Epithelial cell of proximal tubule (primary cell): ENCODE measurements around the gene LTBP4. TPM values are rescaled to one million over a fixed set of nuclear protein-coding genes. Genes with fewer than 3 reads are reported as not detected.

Experiments used
- DNase-seq: peaks from one replicate; pipeline ENCODE4 v3.0.0-alpha.2; 2011; ENCODE audit warnings: low read depth
- H3K4me3 ChIP-seq: 2 replicates; pipeline ENCODE4 v1.5.1; 2011; ENCODE audit warnings: low read depth, mild to moderate bottlenecking, low read length
- CTCF ChIP-seq: conservative IDR thresholded peaks from 2 replicates; pipeline ENCODE4 v1.5.1; 2012; ENCODE audit warnings: low read depth, mild to moderate bottlenecking, low read length
- total RNA-seq: library from RNA; depleted of rRNA; stranded (reverse); fragments of >200 nt; gene quantifications from 2 replicates; pipeline ENCODE4 v1.2.3, GENCODE V29; 2015

The LTBP4 gene
- total RNA-seq, 1 donor from 2014 or later: 149 TPM

GRCh38 chr19:40592170-40592569 lies 9.0 kb upstream of the LTBP4 start:
- no peak overlapping the region for H3K4me3 ChIP-seq
- DNase-seq: no peak
- TF ChIP-seq CTCF: no peak

DNA sequence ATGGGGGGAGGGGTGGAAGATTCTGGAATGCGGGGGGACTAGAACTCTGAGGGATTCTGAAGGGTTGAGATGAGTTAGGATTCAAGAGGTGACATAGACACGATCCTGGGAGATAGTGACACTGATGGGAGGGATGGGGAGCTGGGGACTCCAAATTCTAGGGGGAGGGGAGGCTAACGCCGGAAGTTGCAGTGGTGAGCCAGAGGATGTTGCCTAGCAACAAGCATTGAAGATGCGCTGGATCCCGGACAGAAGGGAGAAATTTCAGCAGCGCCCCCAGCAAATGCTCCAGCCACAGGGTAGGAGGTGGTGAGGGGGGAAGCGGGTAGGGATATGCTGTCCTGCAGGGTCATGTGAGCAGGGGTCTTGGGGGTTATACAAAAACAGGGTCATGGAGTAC lies 6.9 kb upstream of the LTBP4 start:
- DNase-seq: no peak
- no peak overlapping the region for H3K4me3 ChIP-seq
- no peak for TF ChIP-seq CTCF

DNA sequence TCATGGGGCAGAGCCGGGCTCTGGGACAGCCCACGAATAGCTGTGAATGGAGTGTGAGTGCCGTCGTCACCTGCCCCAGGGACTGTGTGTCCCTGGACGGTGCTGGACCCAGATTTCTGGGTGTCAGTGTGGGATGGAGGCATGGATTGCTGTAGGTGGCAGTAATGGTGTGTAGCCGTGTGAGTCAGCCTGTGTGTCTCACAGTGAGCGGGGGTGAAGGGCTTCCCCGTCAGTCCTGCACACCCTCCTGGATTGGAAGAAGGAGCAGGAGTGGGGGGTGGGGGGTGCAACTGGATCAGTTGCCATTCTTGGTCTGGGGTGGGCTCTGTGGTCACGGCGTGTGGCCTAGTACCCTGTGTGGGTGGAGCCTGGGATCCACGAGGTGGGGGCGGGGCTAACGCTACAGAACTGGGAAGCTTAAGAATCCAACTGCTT lies 6.5 kb upstream of the LTBP4 start:
- no peak overlapping the region for H3K4me3 ChIP-seq
- no peak for DNase-seq
- TF ChIP-seq CTCF: no peak

- DNase-seq: no peak
- no peak for TF ChIP-seq CTCF
- H3K4me3 ChIP-seq: peak overlapping the region; percentile 51
Measured at GRCh38 chr19:40596608-40597328, 4.4 kb upstream of the LTBP4 start.

- no peak for DNase-seq
- H3K4me3 ChIP-seq: peak overlapping the region; percentile 51
- TF ChIP-seq CTCF: no peak
Measured at GRCh38 chr19:40597329-40597838, 3.8 kb upstream of the LTBP4 start.

DNA sequence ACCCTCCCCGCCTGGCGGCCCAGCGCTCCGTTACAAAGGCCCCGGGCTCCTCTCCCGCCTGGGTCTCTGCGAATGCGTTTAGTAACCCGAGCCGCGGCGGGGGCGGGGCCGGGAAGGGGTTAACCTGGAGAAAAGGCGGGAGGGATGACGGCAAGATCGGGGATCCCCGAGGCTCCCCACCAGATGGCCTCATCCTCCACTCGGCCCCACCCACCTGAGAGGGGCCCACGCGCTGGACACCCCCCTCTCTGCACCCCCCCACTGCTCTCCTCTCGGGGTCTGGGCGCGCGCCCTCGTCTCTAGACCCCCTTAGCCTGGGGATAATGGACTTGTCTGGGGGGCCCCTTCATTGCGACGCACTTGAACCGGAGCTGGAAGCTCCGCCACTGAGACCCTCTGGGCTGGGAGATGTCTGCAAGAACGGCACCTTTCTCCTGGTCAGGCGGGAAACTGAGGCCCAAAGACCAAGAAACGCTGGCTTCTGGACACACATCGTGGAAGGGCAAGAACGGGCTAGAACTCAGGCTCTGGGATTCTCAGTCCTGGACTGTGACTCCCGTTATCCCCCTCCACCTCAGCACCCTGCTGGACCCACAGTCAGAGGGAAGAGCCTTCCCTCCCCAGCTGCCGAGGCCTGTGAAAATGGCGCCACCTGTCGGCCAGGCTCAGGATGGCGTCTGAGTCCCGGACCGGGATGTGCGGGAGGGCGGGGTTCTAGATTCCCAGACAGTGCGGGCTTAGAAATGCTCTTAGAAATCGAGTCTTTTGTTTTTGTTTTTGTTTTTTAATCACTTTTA lies 2.9 kb upstream of the LTBP4 start:
- TF ChIP-seq CTCF: peak; percentile 99
- H3K4me3 ChIP-seq: peak overlapping the region; percentile 51
- DNase-seq: no peak
